ENCODE measurements around the gene VEGFB. TPM values are rescaled to one million over a fixed set of nuclear protein-coding genes. Genes with fewer than 3 reads are reported as not detected.
A peak's percentile ranks its signal among the peaks of the same experiment; 100 is the strongest.

VEGFB gene
- total RNA-seq, 1 donor from 2014 or later: 2.3 TPM

DNA sequence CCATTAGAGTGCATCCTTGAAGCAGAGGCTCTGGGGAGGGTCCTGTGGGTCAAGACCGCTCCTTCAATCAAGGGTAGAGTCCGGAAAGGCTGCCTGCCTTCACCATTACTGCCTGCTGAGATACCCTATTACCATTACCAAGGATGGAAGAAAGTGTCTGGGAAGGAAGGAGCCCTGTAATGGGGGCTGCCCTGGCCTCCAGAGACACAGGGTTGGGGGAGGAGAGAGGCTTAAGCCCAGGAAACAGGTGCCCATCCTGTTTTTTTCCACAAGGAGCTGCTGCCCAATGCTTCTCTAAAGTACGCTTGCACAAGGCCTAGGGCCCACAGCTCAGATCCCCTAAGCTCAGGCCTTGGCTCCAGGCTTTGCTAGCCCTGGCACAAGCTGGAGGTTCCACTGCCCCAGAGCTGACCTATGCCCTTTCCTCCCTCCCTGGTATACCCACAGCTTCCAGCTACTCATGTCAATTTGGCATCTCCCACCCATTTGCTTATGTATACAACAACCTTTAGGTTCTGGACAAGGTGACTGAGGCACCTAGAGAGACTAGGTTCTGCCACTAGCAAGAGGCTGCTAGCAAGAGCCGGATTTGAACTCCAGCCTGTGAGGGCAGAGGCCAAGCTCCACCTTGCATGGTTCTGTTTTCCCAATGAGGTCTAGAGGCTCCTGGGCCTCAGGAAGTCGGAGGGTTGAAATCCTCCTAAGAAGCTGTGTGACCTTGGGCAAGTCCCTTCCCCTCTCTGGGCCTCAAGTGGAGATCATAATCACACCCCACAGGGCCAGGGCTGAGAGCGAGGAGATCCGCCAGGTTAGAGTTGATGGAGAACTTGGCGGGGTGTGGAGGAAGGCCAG, 15.4 kb downstream of the VEGFB start:
- Histone ChIP-seq H3K4me2 (peak overlapping the region; percentile 92), H4K20me1 (ENCODE audit: low read depth) (peaks cover 33% of the 10 kb centered on the region), H2AFZ (replicated peaks) (no peak overlapping the region), H3K4me3 (peak overlapping the region; percentile 80), H3K9ac (no peak overlapping the region), H3K9me3 (ENCODE audit: low read depth) (no peaks in the 10 kb centered on the region), H3K4me1 (peaks cover 41% of the 10 kb centered on the region), H3K27ac (no peak overlapping the region), H3F3A (ENCODE audit: low read depth) (peaks cover 49% of the 10 kb centered on the region), H3K79me2 (ENCODE audit: low read depth) (peaks cover 25% of the 10 kb centered on the region), H3K27me3 (peaks cover 6% of the 10 kb centered on the region), H3K36me3 (no peaks in the 10 kb centered on the region)
- TF ChIP-seq EZH2 (IDR thresholded peaks at IDR 0.05) (no peak), EZH2phosphoT487 (IDR thresholded peaks at IDR 0.05) (no peak)
- TF ChIP-seq, protein P1, sequence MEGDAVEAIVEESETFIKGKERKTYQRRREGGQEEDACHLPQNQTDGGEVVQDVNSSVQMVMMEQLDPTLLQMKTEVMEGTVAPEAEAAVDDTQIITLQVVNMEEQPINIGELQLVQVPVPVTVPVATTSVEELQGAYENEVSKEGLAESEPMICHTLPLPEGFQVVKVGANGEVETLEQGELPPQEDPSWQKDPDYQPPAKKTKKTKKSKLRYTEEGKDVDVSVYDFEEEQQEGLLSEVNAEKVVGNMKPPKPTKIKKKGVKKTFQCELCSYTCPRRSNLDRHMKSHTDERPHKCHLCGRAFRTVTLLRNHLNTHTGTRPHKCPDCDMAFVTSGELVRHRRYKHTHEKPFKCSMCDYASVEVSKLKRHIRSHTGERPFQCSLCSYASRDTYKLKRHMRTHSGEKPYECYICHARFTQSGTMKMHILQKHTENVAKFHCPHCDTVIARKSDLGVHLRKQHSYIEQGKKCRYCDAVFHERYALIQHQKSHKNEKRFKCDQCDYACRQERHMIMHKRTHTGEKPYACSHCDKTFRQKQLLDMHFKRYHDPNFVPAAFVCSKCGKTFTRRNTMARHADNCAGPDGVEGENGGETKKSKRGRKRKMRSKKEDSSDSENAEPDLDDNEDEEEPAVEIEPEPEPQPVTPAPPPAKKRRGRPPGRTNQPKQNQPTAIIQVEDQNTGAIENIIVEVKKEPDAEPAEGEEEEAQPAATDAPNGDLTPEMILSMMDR (IDR thresholded peaks at IDR 0.05): no peak
- Mint-ChIP-seq H3K4me3 (peak overlapping the region; percentile 89), H3K27ac (no peak overlapping the region), H3K9me3 (no peaks in the 10 kb centered on the region), H3K4me1 (peaks cover 45% of the 10 kb centered on the region), H3K36me3 (peaks cover 4% of the 10 kb centered on the region), H3K27me3 (ENCODE audit: insufficient read depth, low read depth) (peaks cover 15% of the 10 kb centered on the region)
- no peak for DNase-seq (ENCODE audit: low spot score)

DNA sequence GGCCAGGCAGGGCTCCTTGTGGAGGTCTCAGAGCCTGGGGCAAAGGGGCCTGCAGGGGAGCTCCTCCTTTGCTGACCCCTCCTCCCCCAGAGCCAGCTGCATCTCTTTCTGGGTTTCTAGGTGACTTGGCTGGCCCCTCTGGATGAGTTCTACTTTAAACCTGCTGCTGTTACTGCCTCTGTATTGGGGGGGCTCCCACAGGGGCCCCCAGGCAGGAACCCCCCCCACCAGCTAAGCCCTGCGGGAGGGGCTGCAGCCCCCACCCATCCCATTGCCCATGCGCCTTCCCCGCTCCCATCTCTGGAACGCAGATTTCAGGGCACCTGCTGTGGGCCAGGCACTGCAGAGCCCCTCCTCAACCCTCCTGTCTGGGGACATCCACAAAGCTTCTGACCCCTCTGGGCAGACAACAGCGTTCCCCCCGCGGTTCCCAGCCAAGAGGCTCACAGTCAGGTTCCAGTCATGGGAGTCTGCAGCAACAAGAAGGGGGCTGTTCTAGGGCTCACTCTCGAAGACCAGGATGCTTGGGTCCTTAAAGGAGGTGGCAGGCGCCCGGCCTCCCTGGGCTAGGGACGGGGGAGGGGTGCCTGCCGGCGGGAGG, 16.1 kb downstream of the VEGFB start:
- TF ChIP-seq EZH2phosphoT487 (IDR thresholded peaks at IDR 0.05): no peak
- no peak for TF ChIP-seq EZH2 (IDR thresholded peaks at IDR 0.05)
- TF ChIP-seq, protein P1 (IDR thresholded peaks at IDR 0.05): no peak
- Mint-ChIP-seq H3K27me3 (ENCODE audit: insufficient read depth, low read depth) (peaks cover 15% of the 10 kb centered on the region), H3K4me1 (peaks cover 45% of the 10 kb centered on the region), H3K4me3 (peak overlapping the region; percentile 89), H3K36me3 (peaks cover 4% of the 10 kb centered on the region), H3K9me3 (no peaks in the 10 kb centered on the region), H3K27ac (peak overlapping the region; percentile 76)
- Histone ChIP-seq H3K27ac (no peak overlapping the region), H2AFZ (replicated peaks) (peak overlapping the region; percentile 81), H3K4me3 (peak overlapping the region; percentile 80), H3K9me3 (ENCODE audit: low read depth) (no peaks in the 10 kb centered on the region), H3K9ac (no peak overlapping the region), H3F3A (ENCODE audit: low read depth) (peaks cover 49% of the 10 kb centered on the region), H3K4me1 (peaks cover 39% of the 10 kb centered on the region), H3K79me2 (ENCODE audit: low read depth) (peaks cover 20% of the 10 kb centered on the region), H3K4me2 (peak overlapping the region; percentile 92), H4K20me1 (ENCODE audit: low read depth) (peaks cover 27% of the 10 kb centered on the region), H3K27me3 (peaks cover 6% of the 10 kb centered on the region), H3K36me3 (no peaks in the 10 kb centered on the region)
- DNase-seq (ENCODE audit: low spot score): peak; percentile 64

DNA sequence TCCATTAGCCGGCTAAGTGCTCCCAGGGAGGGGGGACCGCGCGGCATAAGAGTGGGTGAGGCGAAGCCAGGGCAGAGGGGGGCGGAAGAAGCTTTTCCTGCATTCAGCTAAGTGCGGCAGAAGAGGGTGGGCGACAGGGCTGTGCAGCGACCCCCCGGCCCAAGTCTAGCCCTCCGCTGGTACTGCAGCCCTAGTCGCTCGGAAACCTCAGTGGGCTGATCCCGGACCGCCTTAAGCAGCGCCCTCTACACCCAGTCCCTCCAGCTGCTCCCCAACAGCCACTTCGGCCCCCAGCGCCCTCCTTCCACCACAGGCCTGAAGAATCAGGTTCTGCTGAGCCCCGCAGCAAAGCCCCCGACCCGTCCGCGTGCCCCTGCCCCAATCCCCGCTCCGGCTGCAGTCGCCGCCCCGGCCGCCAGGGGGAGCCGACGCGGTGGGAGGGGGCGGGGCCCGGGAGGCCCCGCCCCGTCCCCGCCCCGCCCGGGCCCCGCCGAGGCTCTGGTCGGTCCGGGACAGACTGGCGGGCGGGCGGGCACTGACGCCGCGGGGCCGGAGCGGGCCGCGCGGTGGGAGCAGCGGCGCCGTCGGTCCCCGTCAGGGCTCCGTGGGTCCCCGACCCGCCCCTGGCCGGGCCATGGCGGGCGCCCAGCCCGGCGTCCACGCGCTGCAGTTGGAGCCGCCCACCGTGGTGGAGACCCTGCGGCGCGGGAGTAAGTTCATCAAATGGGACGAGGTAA, 16.8 kb downstream of the VEGFB start, which contains the start of gene PLCB3:
Gene PLCB3, plus strand, starts transcription at position 515 of the 737 bp plus-strand sequence. Its CDS starts 120 bp downstream, at position 635.
- Histone ChIP-seq H3F3A (ENCODE audit: low read depth) (peaks cover 49% of the 10 kb centered on the region), H3K9ac (peak within 1 kb of the TSS; percentile 36), H3K27ac (no peak within 1 kb of the TSS), H3K36me3 (no peaks in the 10 kb centered on the region), H3K4me2 (peak within 1 kb of the TSS; percentile 92), H3K4me1 (peaks cover 38% of the 10 kb centered on the region), H3K4me3 (peak within 1 kb of the TSS; percentile 80), H3K79me2 (ENCODE audit: low read depth) (peaks cover 14% of the 10 kb centered on the region), H4K20me1 (ENCODE audit: low read depth) (peaks cover 25% of the 10 kb centered on the region), H3K27me3 (peaks cover 6% of the 10 kb centered on the region), H3K9me3 (ENCODE audit: low read depth) (no peaks in the 10 kb centered on the region), H2AFZ (replicated peaks) (peak within 1 kb of the TSS; percentile 87)
- Mint-ChIP-seq H3K4me3 (peak within 1 kb of the TSS; percentile 95), H3K9me3 (no peaks in the 10 kb centered on the region), H3K27me3 (ENCODE audit: insufficient read depth, low read depth) (peaks cover 17% of the 10 kb centered on the region), H3K36me3 (peaks cover 4% of the 10 kb centered on the region), H3K4me1 (peaks cover 45% of the 10 kb centered on the region), H3K27ac (peak within 1 kb of the TSS; percentile 76)
- TF ChIP-seq EZH2 (IDR thresholded peaks at IDR 0.05) (no peak), EZH2phosphoT487 (IDR thresholded peaks at IDR 0.05) (no peak)
- TF ChIP-seq, protein P1 (IDR thresholded peaks at IDR 0.05): peak; percentile 67
- DNase-seq (ENCODE audit: low spot score): peak; percentile 83
